Transverse colon (tissue), 4 donors: ENCODE measurements around the gene TBC1D16. TPM values are rescaled to one million over a fixed set of nuclear protein-coding genes. Genes with fewer than 3 reads are reported as not detected.

Source experiments
- DNase-seq: peaks from one replicate; pipeline ENCODE4 v3.0.0-alpha.2; 2019
- H3K27ac ChIP-seq, 4 donors: fragments of 200-600 bp; sonication (generic); 2 replicates each; pipeline ENCODE4 v1.5.1; 2016 to 2018; ENCODE audit warnings: inconsistent platforms in 4 of 4
- H3K27me3 ChIP-seq: fragments of 200-600 bp; sonication (generic); 2 replicates; pipeline ENCODE4 v1.5.1; 2017; ENCODE audit warnings: inconsistent platforms
- H3K36me3 ChIP-seq, 4 donors: fragments of 200-600 bp; sonication (generic); 2 replicates each; pipeline ENCODE4 v1.5.1; 2017 to 2019; ENCODE audit warnings: inconsistent platforms in 4 of 4
- H3K4me1 ChIP-seq, 4 donors: fragments of 200-600 bp; sonication (generic); 2 replicates each; pipeline ENCODE4 v1.5.1; 2017 to 2020; ENCODE audit warnings: inconsistent platforms in 4 of 4
- H3K4me3 ChIP-seq, 4 donors: fragments of 200-600 bp; sonication (generic); 1 replicate in 1 of 4; 2 replicates in 3 of 4; pipeline versions ENCODE4 v1.5.1 to v1.6.1; 2017 to 2019; ENCODE audit warnings: inconsistent platforms in 4 of 4
- H3K9me3 ChIP-seq, 2 donors: fragments of 200-600 bp; sonication (generic); 2 replicates each; pipeline ENCODE4 v1.5.1; 2017 to 2019; ENCODE audit warnings: inconsistent platforms in 2 of 2
- CTCF ChIP-seq, 5 experiments: fragments of 200-600 bp in 3 of 5; fragments of 450-650 bp in 2 of 5; sonication (generic) in 3 of 5; IDR thresholded peaks; 1 replicate in 2 of 5; 2 replicates in 3 of 5; pipeline ENCODE4 v1.5.1; 2016 to 2017; ENCODE audit warnings: antibody characterized with exemption in 5 of 5, inconsistent platforms in 3 of 5, mild to moderate bottlenecking in 2 of 5, moderate library complexity in 1 of 5
- EP300 ChIP-seq: sonication (generic); formaldehyde crosslinking; IDR thresholded peaks from one replicate; pipeline ENCODE4 v1.6.1; 2017; ENCODE audit warnings: antibody characterized with exemption, low read depth
- POLR2A ChIP-seq: fragments of 450-650 bp; IDR thresholded peaks from one replicate; pipeline ENCODE4 v1.6.1; 2016; ENCODE audit warnings: antibody characterized with exemption, mild to moderate bottlenecking, moderate library complexity
- POLR2AphosphoS5 ChIP-seq, 3 donors: sonication (generic); formaldehyde crosslinking; IDR thresholded peaks; one replicate each; pipeline ENCODE4 v1.6.1; 2016; ENCODE audit warnings: antibody characterized with exemption in 3 of 3
- WGBS, 2 donors: methylation state at CpG; one replicate each; pipeline ENCODE4 v1.1.5; 2018; ENCODE audit warnings: low coverage in 1 of 2; 5-methylcytosine and 5-hydroxymethylcytosine counted together
- in situ Hi-C, 4 donors: fragments of 200-750 bp; cut with MboI; loops; one replicate each; pipeline versions ENCODE4 v1.15.0 to v1.15.1; 2017; ENCODE audit warnings: low sequenced_read_pairs in 3 of 4, low pct_ligation_motif_present in 1 of 4, low pct_unique_long_range_greater_than_20kb in 1 of 4
- intact Hi-C: fragments of 100-400 bp; cut with DNase I; formaldehyde crosslinking; loops from one replicate; pipeline ENCODE4 v1.15.1; 2023; ENCODE audit warnings: low total_unique reads
- total RNA-seq, 4 donors: library from RNA; depleted of rRNA; stranded (reverse); fragments of >200 nt; gene quantifications; one replicate each; pipeline ENCODE4 v1.1.0, GENCODE V29; 2016

TBC1D16 gene
- total RNA-seq, 4 donors from 2014 or later: 12.3 to 22.4 (median 18.1) TPM

DNA sequence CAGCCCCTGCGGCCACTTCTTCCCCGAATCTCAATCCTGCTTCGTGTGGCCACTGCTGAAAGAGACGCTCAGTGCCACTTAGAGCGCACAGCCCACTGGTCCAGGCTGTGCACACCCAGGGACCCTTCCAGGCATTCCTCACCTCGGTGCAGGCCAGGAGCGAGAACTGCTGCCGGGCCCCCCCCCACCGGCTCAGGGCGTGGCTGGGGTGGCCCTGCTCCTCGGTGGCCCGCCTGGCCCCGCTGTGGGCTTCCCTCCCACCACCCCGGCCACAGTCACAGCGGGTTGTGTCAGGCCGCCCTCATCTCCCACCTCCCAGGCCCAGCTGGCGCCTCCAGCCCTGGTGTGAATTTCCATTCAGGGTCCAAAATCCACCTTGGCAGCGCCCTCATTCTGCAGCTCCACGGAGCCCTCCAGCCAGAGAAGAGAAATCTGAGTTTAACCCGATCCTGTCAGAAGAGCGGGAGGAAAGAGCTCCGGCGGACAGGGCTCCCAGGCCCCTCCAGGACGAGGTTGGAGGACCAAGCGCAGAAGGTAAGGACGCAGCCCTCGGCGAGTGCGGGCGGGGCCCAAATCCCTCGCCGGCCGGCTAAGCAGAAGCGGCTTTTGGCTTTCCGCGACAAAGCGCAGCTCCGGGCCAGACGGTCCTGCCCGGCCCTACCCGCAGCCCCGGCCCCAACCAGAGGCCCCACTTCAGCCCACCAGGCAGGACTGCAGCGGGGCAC, 12.0 kb downstream of the TBC1D16 start:
- WGBS, 2 donors: 45% methylated on average over 36 of the region's 43 CpGs; no CpG with 5 or more reads in 1 of the 2 donors
- Histone ChIP-seq H3K9me3 (no peaks in the 10 kb centered on the region), H3K27me3 (no peaks in the 10 kb centered on the region), H3K4me1 (peaks cover 0 to 42% (median 15%) of the 10 kb centered on the region in 4 donors), H3K4me3 (peak overlapping the region in 1 of 4 donors; percentile 17), H3K27ac (peak overlapping the region in 3 of 4 donors; percentile 4 to 56 (median 19)), H3K36me3 (no peaks in the 10 kb centered on the region)
- intact Hi-C loops (no loop called here), in situ Hi-C loops (no loop called here)
- peak; percentile 34 for DNase-seq
- TF ChIP-seq POLR2AphosphoS5 (IDR thresholded peaks at IDR 0.05): no peak
- TF ChIP-seq POLR2A: no peak
- no peak for TF ChIP-seq EP300
- no peak for TF ChIP-seq CTCF (IDR thresholded peaks at IDR 0.05)

DNA sequence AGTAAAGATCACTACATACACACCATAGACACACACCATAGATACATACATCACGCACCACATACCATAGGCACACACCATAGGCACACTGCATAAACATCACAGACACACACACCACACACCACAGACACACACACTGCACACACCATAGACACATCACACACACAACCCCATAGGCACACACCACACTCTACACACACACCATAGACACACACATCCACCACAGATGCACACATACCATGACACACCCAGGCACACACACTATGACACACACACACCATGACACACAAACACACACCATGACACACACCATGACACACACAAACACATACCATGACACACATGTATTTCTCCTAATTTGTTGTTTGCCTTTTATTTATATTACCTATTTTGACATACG, 14.1 kb downstream of the TBC1D16 start:
- WGBS, 2 donors: 91 to 92% methylated on average over 2 of the region's 2 CpGs
- Histone ChIP-seq H3K4me1 (peaks cover 0 to 38% (median 15%) of the 10 kb centered on the region in 4 donors), H3K36me3 (no peaks in the 10 kb centered on the region), H3K27ac (no peak overlapping the region), H3K27me3 (no peaks in the 10 kb centered on the region), H3K9me3 (no peaks in the 10 kb centered on the region), H3K4me3 (no peak overlapping the region)
- intact Hi-C loops (no loop called here), in situ Hi-C loops (no loop called here)
- TF ChIP-seq EP300: no peak
- no peak for TF ChIP-seq POLR2AphosphoS5 (IDR thresholded peaks at IDR 0.05)
- no peak for TF ChIP-seq CTCF (IDR thresholded peaks at IDR 0.05)
- no peak for TF ChIP-seq POLR2A
- no peak for DNase-seq

GRCh38 chr17:80018917-80019651, 16.6 kb downstream of the TBC1D16 start:
- no peaks in the 10 kb centered on the region for H3K27me3 ChIP-seq
- in situ Hi-C loops (no loop called here), intact Hi-C loops (no loop called here)
- 65 to 77% methylated on average over 2 to 21 of the region's 21 CpGs for WGBS, 2 donors
- no peaks in the 10 kb centered on the region for H3K9me3 ChIP-seq
- no peak for DNase-seq
- H3K4me1 ChIP-seq: peaks cover 0 to 17% (median 8%) of the 10 kb centered on the region in 4 donors
- peak overlapping the region in 1 of 4 donors; percentile 0 for H3K27ac ChIP-seq
- no peaks in the 10 kb centered on the region for H3K36me3 ChIP-seq
- no peak for TF ChIP-seq POLR2AphosphoS5 (IDR thresholded peaks at IDR 0.05)
- TF ChIP-seq EP300: no peak
- no peak for TF ChIP-seq CTCF (IDR thresholded peaks at IDR 0.05)
- TF ChIP-seq POLR2A: no peak
- no peak overlapping the region for H3K4me3 ChIP-seq

GRCh38 chr17:80017226-80018010, 18.3 kb downstream of the TBC1D16 start:
- intact Hi-C loops: no loop called here
- H3K27ac ChIP-seq: no peak overlapping the region
- no peak for DNase-seq
- no peaks in the 10 kb centered on the region for H3K27me3 ChIP-seq
- no peak overlapping the region for H3K4me3 ChIP-seq
- in situ Hi-C loops: no loop called here
- 93 to 97% methylated on average over 9 to 18 of the region's 18 CpGs for WGBS, 2 donors
- H3K9me3 ChIP-seq: no peaks in the 10 kb centered on the region
- TF ChIP-seq POLR2A (no peak), POLR2AphosphoS5 (IDR thresholded peaks at IDR 0.05) (no peak), EP300 (no peak), CTCF (IDR thresholded peaks at IDR 0.05) (no peak)
- peaks cover 0 to 10% (median 2%) of the 10 kb centered on the region in 4 donors for H3K4me1 ChIP-seq
- H3K36me3 ChIP-seq: no peaks in the 10 kb centered on the region
